ENCODE data around the gene HS1BP3. TPM values are rescaled to one million over a fixed set of nuclear protein-coding genes. Genes with fewer than 3 reads are reported as not detected.

Gene HS1BP3
- total RNA-seq, 2 experiments from 2014 or later = 12.8 to 12.9 TPM

- Mint-ChIP-seq H3K4me3 (no peak overlapping the region), H3K4me1 (no peaks in the 10 kb centered on the region), H3K36me3 (no peaks in the 10 kb centered on the region), H3K9me3 (ENCODE audit: low read depth) (no peaks in the 10 kb centered on the region), H3K27me3 (no peaks in the 10 kb centered on the region), H3K27ac (no peak overlapping the region)
- DNase-seq (no peak), ATAC-seq (no peak)
- CTCF ChIA-PET = no interaction called here
Observed at GRCh38 chr2:20624884-20625485, 25.9 kb downstream of the HS1BP3 start.

- ATAC-seq = no peak
- Mint-ChIP-seq H3K4me3 (no peak overlapping the region), H3K27me3 (no peaks in the 10 kb centered on the region), H3K27ac (no peak overlapping the region), H3K36me3 (no peaks in the 10 kb centered on the region), H3K9me3 (ENCODE audit: low read depth) (no peaks in the 10 kb centered on the region), H3K4me1 (no peaks in the 10 kb centered on the region)
- CTCF ChIA-PET = no interaction called here
- DNase-seq = no peak
Observed at GRCh38 chr2:20624156-20624883, 26.6 kb downstream of the HS1BP3 start.

- CTCF ChIA-PET = no interaction called here
Observed at GRCh38 chr2:20623741-20624155, 27.1 kb downstream of the HS1BP3 start.

GRCh38 chr2:20623241-20623640, 27.7 kb downstream of the HS1BP3 start:
- CTCF ChIA-PET = no interaction called here
- no peak overlapping the region for H3K4me3 Mint-ChIP-seq
- H3K4me1 Mint-ChIP-seq = no peaks in the 10 kb centered on the region
- H3K27me3 Mint-ChIP-seq = no peaks in the 10 kb centered on the region
- ATAC-seq (no peak), DNase-seq (no peak)
- H3K27ac Mint-ChIP-seq = no peak overlapping the region
- H3K36me3 Mint-ChIP-seq = no peaks in the 10 kb centered on the region
- H3K9me3 Mint-ChIP-seq (ENCODE audit: low read depth) = no peaks in the 10 kb centered on the region

More at GRCh38 chr2:20623741-20624155, 27.1 kb downstream of the HS1BP3 start:
- ATAC-seq (no peak), DNase-seq (no peak)
- H3K9me3 Mint-ChIP-seq (ENCODE audit: low read depth) = no peaks in the 10 kb centered on the region
- H3K4me1 Mint-ChIP-seq = no peaks in the 10 kb centered on the region
- H3K36me3 Mint-ChIP-seq = no peaks in the 10 kb centered on the region
- no peak overlapping the region for H3K4me3 Mint-ChIP-seq
- no peak overlapping the region for H3K27ac Mint-ChIP-seq
- H3K27me3 Mint-ChIP-seq = no peaks in the 10 kb centered on the region

GRCh38 chr2:20622731-20623130, 28.2 kb downstream of the HS1BP3 start:
- no peaks in the 10 kb centered on the region for H3K4me1 Mint-ChIP-seq
- CTCF ChIA-PET = no interaction called here
- no peak overlapping the region for H3K27ac Mint-ChIP-seq
- H3K9me3 Mint-ChIP-seq (ENCODE audit: low read depth) = no peaks in the 10 kb centered on the region
- H3K36me3 Mint-ChIP-seq = no peaks in the 10 kb centered on the region
- no peak overlapping the region for H3K4me3 Mint-ChIP-seq
- no peaks in the 10 kb centered on the region for H3K27me3 Mint-ChIP-seq
- ATAC-seq (no peak), DNase-seq (no peak)

GRCh38 chr2:20622296-20622686, 28.6 kb downstream of the HS1BP3 start:
- H3K4me3 Mint-ChIP-seq = no peak overlapping the region
- H3K4me1 Mint-ChIP-seq = peaks cover under 1% of the 10 kb centered on the region
- no peak for ATAC-seq
- no peaks in the 10 kb centered on the region for H3K27me3 Mint-ChIP-seq
- H3K27ac Mint-ChIP-seq = no peak overlapping the region
- CTCF ChIA-PET = no interaction called here
- no peaks in the 10 kb centered on the region for H3K36me3 Mint-ChIP-seq
- no peak for DNase-seq
- no peaks in the 10 kb centered on the region for H3K9me3 Mint-ChIP-seq (ENCODE audit: low read depth)

GRCh38 chr2:20621366-20622295, 29.3 kb downstream of the HS1BP3 start:
- no peaks in the 10 kb centered on the region for H3K27me3 Mint-ChIP-seq

GRCh38 chr2:20620696-20621365, 30.1 kb downstream of the HS1BP3 start:
- CTCF ChIA-PET = interaction anchor here (1.3 kb wide), 1 partner anchor 22 kb away, joined by 3 read pairs; no protein-coding TSS in a partner anchor
- no peaks in the 10 kb centered on the region for H3K36me3 Mint-ChIP-seq
- DNase-seq = no peak

More at GRCh38 chr2:20621366-20622295, 29.3 kb downstream of the HS1BP3 start:
- Mint-ChIP-seq H3K36me3 (no peaks in the 10 kb centered on the region), H3K9me3 (ENCODE audit: low read depth) (no peaks in the 10 kb centered on the region), H3K4me1 (peaks cover 2% of the 10 kb centered on the region), H3K27ac (no peak overlapping the region), H3K4me3 (no peak overlapping the region)
- CTCF ChIA-PET = interaction anchor here (1.3 kb wide), 1 partner anchor 21 kb away, joined by 3 read pairs; no protein-coding TSS in a partner anchor
- ATAC-seq (no peak), DNase-seq (no peak)

GRCh38 chr2:20620271-20620681, 30.6 kb downstream of the HS1BP3 start:
- Mint-ChIP-seq H3K27ac (no peak overlapping the region), H3K9me3 (ENCODE audit: low read depth) (no peaks in the 10 kb centered on the region), H3K27me3 (no peaks in the 10 kb centered on the region), H3K4me1 (peaks cover 2% of the 10 kb centered on the region), H3K36me3 (no peaks in the 10 kb centered on the region), H3K4me3 (no peak overlapping the region)
- DNase-seq (no peak), ATAC-seq (no peak)
- CTCF ChIA-PET = no interaction called here

More at GRCh38 chr2:20620696-20621365, 30.1 kb downstream of the HS1BP3 start:
- ATAC-seq = no peak
- H3K9me3 Mint-ChIP-seq (ENCODE audit: low read depth) = no peaks in the 10 kb centered on the region
- no peak overlapping the region for H3K27ac Mint-ChIP-seq
- H3K4me3 Mint-ChIP-seq = no peak overlapping the region
- H3K4me1 Mint-ChIP-seq = peaks cover 2% of the 10 kb centered on the region
- H3K27me3 Mint-ChIP-seq = no peaks in the 10 kb centered on the region

- Mint-ChIP-seq H3K27me3 (no peaks in the 10 kb centered on the region), H3K36me3 (no peaks in the 10 kb centered on the region), H3K27ac (no peak overlapping the region), H3K4me3 (no peak overlapping the region), H3K4me1 (peaks cover 2% of the 10 kb centered on the region), H3K9me3 (ENCODE audit: low read depth) (no peaks in the 10 kb centered on the region)
- ATAC-seq (no peak), DNase-seq (no peak)
- CTCF ChIA-PET = interaction anchor here (0.7 kb wide), 1 partner anchor 20 kb away, joined by 3 read pairs; no protein-coding TSS in a partner anchor
Observed at GRCh38 chr2:20619624-20620024, 31.3 kb downstream of the HS1BP3 start.

GRCh38 chr2:20618886-20619521, 31.9 kb downstream of the HS1BP3 start:
- Mint-ChIP-seq H3K9me3 (ENCODE audit: low read depth) (no peaks in the 10 kb centered on the region), H3K36me3 (no peaks in the 10 kb centered on the region), H3K4me3 (no peak overlapping the region), H3K27me3 (no peaks in the 10 kb centered on the region), H3K27ac (no peak overlapping the region), H3K4me1 (peaks cover 2% of the 10 kb centered on the region)
- no peak for ATAC-seq
- CTCF ChIA-PET = interaction anchor here (0.7 kb wide), 1 partner anchor 19 kb away, joined by 3 read pairs; no protein-coding TSS in a partner anchor
- DNase-seq = no peak

GRCh38 chr2:20618468-20618885, 32.4 kb downstream of the HS1BP3 start:
- no peak for ATAC-seq
- Mint-ChIP-seq H3K27me3 (no peaks in the 10 kb centered on the region), H3K36me3 (no peaks in the 10 kb centered on the region), H3K9me3 (ENCODE audit: low read depth) (no peaks in the 10 kb centered on the region), H3K27ac (no peak overlapping the region), H3K4me1 (peaks cover 2% of the 10 kb centered on the region), H3K4me3 (no peak overlapping the region)
- DNase-seq = no peak
- CTCF ChIA-PET = interaction anchor here (1.1 kb wide), 1 partner anchor 33 kb away, joined by 3 read pairs; the partner anchor contains the start of gene HS1BP3
